NCI-H2171 treated with DMSO at 0.1 percent for 48 hours (cell line): ENCODE results near the gene ZBTB49.

Experiments used
- DNase-seq: peaks from one replicate; lab custom pipeline; 2025; lab: John Stamatoyannopoulos, UW

Gene ZBTB49

GRCh38 chr4:4358093-4358854, 68.2 kb downstream of the ZBTB49 start:
- DNase-seq: no peak

GRCh38 chr4:4361883-4362282, 71.8 kb downstream of the ZBTB49 start:
- no peak for DNase-seq

GRCh38 chr4:4362991-4363697, 73.1 kb downstream of the ZBTB49 start:
- DNase-seq: no peak

DNA sequence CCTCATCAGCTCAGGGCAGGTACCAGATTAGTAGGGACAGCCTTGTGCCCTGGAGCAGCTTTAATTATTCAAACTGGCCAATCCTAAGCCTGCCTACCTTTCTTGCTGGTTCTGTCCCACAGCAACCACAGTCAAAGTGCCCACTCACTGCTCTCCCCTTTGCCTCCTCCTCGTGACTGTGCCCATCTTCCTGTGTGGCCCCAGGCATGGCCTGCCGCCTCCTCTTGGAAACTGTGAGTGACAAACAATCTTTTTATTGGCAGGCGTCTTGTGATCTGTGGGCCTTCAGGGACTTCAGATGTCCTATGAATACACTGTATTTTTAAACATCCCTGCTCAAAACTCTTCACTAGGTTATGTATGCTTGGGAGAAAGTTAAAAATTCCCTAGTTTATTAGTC, 74.0 kb downstream of the ZBTB49 start:
- DNase-seq: no peak

DNA sequence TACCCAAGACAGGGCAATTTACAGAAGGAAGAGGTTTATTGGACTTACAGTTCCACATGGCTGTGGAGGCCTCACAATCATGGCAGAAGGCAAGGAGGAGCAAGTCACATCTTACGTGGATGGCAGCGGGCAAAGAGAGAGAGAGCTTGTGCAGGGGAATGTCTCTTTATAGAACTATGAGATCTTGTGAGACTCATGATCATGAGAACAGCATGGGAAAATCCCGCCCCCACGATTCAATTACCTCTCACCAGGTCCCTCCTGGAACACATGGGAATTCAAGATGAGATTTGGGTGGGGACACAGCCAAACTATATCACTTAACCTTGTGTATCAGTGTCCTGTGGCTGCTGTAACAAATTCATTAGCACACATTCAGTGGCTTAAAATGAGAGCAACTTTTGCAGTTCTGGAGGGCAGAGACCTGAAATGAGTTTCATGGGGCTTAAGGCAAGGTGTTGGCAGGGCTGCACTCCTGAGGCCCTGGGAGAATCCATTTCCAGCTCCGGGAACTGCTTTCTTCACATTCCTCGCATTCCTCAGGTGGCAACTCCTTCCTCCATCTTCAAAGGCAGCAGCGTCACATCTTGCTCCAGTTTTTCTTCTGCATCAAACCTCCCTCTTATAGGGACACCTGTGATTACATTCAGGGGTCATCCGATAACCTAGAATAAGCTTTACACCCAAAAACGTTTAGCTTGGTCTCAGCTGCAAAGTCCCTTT, 74.6 kb downstream of the ZBTB49 start:
- no peak for DNase-seq

GRCh38 chr4:4368809-4369580, 78.9 kb downstream of the ZBTB49 start:
- no peak for DNase-seq
